ENCODE results near the gene GLDN.
"Not testable (repeated sequence)": the region's sequence is repeated elsewhere in the genome, so short reads cannot be mapped to it uniquely, and the experiment has no call there.

Gene GLDN

DNA sequence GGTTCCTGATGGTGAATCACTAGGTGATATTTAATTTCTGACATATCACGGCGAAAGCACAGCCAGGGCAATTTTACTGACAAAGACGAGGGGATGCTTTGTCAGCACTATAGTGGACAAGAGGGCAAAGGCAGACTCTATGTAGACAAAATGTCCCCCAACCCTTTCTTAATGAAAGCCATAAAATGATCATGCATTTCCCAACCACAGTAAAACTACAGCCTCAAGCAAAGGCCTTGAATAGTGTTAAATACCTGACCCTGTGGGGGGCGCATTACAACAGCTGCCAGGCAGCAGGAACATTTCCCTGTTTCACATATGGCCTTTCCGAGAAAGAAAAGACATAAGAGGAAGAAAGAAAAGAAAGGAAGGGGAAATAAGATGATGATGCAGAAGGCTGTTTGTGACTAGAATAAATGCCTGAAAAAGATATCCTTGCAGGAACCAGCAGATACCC lies 49.5 kb downstream of the GLDN start:
- DNase-seq = no peak

DNA sequence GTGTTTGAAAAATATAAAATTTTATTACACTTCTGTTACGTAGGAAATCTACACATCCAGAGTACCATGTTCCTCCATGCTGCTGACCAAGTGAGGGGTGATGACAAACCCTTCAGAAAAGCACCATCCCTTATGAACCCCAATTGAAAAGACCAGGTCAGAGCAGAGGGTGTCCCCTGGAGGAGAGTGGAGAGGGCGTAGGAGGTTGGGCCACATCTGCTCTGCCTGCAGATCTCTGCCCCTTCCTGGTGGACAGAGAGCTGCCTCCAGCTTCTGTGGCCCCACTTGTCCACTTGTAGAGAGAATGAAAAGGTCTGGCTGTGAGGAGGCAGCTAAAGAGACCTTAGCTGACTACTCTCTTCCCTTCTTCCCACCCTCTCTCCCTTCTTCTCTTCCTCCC lies 55.5 kb downstream of the GLDN start:
- DNase-seq = no peak

DNA sequence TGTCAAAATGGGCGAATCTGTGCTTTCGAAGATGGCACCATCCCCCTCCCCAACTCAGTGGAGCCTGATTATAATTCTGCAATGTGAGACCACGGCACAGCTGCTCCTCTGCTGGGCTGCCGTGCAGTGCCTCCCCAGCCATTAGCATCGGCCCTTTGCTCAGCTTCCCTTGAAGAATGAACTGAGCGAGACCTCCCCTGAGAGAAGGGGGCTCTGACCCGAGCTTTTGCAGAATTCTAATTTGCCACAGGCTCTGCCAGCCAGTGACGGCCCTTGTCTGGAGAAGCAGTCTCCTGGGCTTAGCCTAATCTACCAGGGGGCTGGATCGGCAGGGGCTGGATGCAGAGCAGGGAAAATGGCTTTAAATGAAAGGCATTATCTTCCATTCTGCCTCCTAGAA lies 57.2 kb downstream of the GLDN start:
- no peak for DNase-seq

DNA sequence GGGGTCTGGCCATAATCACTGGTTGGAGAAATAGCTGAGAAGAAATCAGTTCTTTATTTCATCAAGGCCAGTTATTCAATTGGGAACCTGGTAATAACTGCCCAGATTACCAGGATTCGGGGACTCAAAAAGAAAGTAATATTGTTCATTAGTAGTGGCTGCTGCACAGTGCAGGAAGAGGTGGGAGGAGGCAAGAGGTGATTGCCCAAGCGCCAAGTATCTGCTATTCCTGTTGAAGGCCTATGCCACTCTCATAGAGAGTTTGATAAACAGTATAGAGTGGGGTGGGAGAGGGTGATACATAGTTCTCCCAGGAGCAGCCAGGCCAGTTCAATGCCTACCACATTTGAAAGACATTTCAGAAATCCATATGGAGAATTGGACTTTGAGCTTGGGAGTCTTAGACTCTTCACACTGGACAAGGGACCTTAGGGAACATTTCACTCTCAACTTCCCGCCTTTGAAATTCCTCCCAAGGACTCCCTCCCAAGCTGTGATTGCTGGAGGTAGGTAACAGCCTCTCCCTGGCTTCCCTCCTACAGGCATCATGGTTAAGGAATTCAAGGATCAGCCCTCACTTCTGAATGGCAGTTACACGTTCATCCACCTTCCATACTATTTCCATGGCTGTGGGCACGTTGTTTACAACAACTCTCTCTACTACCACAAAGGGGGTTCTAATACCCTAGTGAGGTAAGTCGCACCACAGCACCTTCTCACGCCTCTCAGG lies 59.8 kb downstream of the GLDN start:
- DNase-seq = no peak

DNA sequence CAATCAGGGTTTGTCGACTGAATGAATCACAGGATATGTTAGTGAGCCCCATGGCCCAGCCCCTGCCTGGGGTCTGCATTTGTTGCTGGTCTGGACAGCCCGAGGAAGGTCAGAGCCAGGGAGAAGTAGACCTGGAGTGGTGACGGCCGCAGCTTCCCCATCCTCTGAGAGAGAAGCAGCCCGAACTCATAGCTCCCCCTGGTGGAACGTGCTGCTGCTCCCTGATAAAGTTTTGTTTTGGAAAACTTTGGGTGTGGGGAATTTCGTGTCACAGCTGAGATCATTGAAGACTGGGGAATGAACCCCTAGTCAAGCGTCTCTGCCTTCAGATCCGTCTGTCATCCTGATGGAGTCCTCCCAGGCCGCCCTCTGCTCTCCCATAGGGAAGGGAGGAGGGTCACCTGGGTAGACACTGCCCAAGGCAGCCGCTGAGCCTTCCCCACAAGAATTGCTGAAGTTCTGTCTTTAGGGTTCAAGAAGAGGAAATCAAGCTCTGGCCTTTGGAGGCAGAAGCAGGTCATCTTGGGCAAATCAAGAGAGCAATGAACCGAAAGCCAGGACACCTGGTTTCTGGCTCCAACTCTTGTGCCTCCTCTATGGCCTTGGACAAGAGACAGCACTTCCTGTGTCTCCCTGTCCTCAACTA lies 60.5 kb downstream of the GLDN start:
- no peak for DNase-seq

DNA sequence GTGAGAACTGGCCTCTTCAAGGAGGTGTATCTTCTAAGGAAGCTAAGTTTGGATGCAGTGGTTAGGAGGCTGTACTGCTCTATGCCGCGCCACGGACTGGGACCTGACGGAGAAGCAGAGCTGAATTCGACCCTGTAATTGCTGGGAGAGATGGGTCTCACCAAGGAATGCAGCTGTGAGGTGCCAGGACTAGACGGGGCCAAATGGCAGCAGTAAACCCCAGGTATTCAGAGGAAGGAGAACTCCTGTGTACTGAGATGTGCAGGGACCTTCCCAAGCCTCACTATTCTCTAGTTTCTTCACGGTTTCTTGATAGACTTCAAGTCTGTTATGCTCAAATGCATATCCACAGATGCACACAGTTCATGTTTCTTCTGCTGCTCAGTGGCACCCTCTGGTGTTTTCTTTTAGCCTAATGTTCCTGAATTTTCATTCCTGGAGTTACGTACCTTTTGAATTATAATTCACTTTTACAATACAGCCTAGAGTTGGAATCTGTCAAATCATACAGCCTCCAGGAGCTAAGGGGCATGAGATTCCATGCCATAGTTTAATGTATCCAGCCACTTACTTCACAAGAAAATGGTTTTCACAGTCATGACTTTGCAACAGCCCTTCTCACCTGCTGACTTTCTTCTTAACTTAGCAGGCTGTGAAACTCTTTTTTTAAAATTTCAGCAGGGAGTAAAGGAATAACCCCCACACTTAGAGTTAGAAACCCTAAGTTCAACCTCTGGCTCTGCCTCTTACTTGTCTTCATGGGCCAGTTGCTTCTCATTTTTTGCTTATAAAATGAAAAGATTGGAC lies 61.8 kb downstream of the GLDN start:
- no peak for DNase-seq

DNA sequence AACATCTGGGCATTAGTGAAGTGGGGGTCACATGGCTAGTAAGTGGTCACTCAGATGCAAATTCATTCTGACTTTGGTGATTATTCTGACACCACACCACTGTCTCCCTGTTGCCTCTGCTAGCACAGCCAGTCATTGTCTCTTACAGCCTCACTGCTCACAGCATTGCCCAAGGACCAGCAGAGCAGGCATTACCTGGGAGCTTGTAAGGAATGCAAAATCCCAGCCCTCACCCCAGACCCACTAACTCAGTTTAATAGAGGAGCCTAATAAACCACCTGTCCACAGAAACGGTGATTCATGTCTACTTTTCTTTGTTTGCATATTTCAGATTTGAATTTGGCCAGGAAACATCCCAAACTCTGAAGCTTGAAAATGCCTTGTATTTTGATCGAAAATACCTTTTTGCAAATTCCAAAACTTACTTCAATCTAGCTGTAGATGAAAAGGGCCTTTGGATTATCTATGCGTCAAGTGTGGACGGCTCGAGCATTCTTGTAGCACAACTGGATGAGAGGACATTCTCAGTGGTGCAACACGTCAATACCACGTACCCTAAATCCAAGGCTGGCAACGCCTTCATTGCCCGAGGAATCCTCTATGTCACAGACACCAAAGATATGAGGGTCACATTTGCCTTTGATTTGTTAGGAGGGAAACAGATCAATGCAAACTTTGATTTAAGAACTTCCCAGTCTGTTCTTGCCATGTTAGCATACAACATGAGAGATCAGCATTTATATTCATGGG lies 62.7 kb downstream of the GLDN start:
- DNase-seq = no peak

DNA sequence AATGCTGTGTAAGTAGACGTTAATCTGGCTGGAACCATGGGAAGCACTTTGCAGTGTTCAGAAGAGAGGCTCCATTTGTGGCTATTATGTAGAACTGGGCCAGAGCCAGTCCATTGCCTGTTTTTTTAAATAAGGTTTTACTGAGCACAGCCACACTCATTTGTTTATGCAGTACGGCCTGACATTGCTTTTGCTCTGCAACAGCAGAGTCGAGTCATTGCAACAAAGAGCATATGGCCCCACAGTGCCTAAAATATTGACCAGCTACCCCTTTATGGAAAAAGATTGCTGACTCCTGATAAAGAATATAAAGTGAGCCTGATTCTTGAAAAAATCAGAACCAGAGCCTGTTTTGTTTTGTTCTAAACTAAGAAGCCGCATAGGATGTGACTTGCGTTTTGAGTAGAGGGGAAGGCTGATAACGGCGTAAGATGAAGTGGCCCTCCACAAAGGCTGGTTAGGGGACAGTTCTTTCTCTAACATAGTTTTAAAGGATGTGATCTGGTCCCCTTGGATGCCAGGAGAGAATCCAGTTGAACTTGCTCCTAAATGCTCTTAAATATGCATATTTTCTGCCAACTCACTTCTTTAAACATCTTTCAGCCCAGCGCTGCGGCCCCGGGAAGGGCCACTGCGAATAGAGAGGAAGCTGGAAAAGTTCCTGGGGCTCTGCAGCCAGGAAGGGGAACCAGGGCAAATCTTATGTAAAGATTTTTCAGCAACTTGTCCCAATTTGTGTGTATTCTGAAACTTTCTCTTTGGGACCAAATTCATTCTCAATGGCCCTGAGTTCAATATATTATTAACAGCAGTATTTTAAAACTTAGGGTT lies 64.5 kb downstream of the GLDN start:
- no peak for DNase-seq

DNA sequence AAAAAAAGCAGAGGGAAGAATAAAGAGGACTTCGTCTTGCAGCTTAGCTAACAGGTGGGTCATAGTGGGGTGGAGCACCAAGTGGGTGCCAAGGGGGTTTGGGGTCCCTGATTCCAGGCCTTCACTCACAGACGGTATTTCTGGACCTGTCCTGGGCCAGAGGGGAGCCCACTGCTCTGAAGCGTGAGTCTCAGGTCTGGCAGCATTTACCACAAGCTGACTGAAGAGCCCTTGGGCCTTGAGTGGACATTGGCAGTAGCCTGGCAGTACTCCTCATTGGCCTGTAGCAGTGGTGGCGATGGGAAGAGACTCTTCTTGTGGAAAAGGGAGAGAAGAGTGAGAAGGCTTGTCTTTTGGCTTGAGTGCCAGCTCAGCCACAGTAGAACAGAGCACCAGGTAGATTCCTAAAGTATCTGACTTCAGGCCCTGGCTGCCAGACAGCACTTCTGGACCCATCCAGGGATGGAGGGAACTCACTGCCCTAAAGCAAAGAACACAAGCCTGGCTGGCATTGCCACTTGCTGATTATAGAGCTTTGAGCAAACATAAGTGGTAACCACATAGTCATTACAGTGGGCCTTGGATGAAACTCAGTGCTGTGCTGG lies 72.9 kb downstream of the GLDN start:
- no peak for DNase-seq

DNA sequence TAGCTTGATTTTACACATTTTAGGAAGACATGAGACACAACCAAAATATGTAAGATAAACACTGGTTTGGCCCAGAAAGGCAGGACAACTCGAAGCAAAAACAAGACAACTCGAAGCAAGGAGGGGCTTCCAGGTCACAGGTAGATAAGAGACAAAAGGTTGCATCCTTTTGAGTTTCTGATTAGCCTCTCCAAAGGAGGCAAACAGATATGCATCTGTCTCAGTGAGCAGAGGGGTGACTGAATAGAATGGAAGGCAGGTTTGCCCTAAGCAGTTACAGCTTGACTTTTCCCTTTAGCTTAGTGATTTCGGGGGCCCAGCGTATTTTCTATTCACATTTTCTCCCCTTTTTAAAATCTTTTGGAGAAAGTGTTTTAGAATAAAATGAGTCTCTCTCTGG lies 74.7 kb downstream of the GLDN start:
- no peak for DNase-seq

DNA sequence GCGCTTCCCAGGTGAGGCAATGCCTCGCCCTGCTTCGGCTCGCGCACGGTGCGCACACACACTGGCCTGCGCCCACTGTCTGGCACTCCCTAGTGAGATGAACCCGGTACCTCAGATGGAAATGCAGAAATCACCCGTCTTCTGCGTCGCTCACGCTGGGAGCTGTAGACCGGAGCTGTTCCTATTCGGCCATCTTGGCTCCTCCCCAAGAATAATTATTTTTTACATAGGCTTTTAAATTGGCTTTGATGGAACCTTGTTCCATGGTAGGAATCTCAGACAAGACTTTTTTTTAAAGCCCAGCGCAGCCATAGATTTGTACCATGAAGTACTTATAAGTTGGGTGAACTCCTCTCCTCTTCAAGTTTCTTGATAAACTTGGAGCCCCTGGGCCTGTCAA lies 81.6 kb downstream of the GLDN start:
- DNase-seq = not testable (repeated sequence)

DNA sequence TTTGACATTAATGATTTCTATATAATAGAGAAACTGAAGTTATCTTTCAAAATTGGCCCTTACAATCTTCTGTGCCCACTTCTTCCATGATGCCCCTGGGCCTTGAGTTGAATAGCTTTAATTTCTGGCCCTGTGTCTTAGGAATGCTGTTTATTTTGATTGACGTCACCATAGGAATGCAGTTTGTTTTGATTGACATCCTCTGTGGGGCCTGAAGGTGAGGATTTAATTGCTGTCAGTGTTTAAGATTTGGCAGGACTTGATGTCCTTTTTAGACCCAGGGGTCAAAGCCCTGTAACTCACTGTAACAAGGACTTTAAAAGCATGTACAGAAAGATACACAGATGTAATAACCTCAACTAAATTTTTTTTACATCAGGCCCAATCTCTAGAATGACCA lies 83.3 kb downstream of the GLDN start:
- DNase-seq = no peak

DNA sequence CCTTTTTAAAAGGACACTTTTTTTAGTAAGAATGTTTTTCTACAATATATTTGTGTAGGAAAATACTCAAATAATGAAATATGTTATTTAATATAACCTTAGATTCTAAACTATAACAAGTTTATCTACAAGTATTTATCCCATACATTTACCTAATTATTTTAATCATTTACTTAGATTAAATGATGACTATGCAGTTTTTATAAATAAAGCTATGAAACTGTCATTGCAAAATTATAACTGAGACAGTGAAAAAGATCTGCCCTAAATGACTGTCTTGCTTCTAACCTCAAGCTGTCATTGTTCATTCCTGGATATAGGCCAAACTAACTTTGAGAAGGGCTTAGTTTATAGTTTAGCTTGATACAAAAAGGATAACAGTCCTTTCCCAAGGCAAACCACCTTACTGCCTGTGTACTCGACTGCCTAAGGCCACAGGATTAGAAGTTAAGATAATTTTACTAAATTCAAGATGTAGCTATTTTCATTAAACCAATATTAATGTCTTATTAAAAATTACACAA lies 84.1 kb downstream of the GLDN start:
- no peak for DNase-seq

DNA sequence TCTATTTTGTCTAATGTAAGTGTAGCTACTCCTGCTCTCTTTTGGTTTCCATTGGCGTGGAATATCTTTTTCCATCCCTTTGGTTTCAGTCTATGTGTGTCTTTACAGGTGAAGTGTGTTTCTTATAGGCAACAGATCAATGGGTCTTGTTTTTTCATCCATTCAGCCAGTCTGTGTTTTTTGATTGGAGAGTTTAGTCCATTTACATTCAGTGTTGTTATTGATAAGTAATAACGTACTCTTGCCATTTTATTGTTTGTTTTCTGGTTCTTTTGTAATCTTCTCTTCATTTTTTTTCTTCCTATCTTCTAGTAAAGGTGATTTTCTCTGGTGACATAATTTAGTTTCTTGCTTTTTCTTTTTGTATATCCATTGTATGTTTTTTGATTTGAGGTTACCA lies 97.1 kb downstream of the GLDN start:
- no peak for DNase-seq

DNA sequence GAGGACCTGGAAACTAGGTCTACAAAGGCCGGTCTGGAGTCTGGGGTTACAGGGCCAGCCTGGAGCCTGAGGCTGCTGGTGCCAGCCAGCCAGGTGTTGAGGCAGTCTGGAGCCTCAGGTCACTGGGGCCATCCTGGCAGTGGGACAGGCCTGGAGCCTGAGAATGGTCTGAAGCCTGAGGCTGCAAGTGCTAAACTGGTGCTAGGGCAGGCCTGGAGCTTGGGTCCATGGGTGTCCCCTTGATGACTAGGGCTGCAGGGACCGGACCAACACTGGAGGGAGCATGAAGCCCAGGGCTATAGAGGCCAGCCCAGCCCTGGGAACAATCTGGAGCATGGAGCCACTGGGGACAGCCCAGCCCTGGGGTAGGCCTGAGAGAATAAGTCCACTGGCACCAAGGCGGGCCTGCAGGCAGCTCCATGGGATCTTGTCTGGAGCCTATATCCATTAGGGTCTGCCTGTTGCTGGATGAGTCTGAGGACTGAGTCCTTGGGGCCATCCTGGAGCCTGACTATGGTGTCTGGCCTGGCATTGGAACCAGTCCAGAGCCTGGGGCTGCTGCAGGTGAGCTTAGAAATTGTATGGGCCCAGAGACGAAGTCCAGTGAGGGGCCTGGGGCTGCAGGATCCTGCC lies 101.9 kb downstream of the GLDN start:
- DNase-seq = no peak

DNA sequence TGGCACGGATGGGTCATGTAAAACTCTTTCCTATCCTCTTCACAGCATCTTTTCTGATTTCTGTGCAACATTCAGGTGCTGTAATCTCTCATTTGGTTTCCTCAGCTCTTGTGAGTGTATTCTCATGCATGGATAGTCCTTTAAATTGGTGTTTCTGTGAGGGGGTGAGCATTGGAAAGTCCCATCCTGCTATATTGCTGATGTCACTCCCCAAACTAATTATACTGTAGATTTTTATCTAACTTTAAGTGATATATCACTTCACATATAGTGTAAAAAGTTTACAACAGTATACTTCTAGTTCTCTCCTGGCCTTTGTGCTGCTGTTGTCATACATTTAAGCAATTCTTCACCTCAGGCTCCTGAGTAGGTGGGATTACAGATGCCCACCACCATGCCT lies 102.7 kb downstream of the GLDN start:
- no peak for DNase-seq

DNA sequence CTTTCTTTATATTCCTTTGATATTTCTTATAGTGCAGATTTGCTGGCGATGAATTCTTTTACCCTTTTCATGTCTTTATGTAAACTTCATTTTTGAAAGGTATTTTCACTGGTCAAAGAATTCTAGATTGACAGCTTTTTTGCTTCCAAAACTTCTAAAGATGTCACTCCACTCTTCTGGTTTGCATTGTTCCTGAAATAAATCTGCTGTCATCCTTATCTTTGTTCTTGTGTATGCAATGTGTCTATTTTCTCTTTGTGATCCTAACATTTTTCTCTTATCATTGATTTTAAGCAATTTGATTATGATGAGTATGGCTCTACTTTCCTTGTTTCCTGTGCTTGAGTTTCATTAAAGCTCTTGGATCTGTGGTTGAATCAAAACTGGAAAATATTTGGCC lies 103.4 kb downstream of the GLDN start:
- no peak for DNase-seq

DNA sequence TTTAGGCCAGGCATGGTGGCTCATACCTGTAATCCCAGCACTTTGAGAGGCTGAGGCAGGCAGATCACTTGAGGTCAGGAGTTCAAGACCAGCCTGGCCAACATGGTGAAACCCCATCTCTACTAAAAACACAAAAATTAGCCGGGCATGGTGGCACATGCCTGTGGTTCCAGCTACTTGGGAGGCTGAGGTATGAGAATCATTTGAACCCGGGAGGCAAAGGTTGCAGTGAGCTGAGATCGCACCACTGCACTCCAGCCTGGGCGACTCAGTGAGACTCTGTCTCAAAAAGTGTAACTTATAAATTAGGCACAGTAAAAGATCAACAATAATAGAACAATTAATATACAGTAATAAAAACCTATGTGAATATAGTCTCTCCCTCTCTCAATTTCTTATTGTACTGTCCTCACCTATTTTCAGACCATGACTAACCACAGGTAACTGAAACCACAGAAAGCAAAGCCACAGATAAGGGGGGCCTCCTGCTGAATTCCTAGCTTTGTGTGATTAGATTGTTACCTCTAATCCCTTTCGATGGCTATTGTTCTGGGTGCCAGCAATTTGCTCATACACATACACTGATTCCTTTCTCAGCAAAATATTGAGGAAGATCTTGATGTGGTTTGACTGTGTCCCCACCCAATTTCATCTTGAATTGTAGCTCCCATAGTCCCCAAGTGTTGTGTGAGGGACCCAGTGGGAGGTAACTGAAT lies 104.7 kb downstream of the GLDN start:
- DNase-seq = not testable (repeated sequence)

DNA sequence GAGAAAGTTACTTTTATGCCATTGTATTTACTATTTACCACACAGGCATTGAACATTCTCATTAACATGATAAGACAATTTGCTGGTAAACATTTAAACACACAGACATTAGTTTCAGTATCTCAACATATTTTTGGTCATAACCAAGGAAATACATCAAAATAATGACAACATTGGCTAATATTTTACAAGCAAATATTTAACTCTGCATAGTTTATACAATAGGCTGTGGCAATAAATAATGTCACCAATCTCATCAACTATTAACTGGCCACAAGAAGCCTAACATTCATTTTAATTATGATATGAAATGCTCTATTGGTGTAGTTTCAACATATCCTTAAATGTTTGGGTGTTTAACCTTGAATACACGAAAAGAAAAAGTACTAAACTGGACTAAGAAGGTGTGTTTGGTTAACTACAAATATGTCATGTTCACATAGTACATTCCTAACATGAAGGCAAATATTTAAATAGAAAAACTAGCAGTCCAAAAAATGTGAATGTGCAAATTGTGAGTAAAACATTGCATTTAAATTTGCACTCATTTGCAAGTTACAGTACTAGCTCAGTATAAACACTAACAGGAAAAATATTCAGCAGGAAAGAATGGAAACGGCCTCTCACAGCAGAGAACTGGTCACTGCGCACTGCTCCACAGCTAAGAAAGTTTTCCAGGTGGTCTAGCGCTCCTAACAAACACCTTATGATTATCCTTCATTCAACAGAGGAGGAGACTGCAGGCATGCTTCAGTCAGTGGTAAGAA lies 106.6 kb downstream of the GLDN start:
- DNase-seq = no peak
